HL-60 (cell line): ENCODE data around the gene DTNA.

Source experiments
- DNase-seq, 2 experiments: peaks; one replicate each; pipeline ENCODE4 v3.0.0-alpha.2; 2010 to 2020; ENCODE audit warnings: low read depth in 1 of 2, low spot score in 1 of 2
- H3K27ac ChIP-seq: fragments of 250-450 bp; sonication (Bioruptor Pico); replicated peaks from 2 replicates; pipeline ENCODE4 v1.5.1; 2020; ENCODE audit warnings: mild to moderate bottlenecking, moderate library complexity
- H3K27me3 ChIP-seq: fragments of 250-450 bp; sonication (Bioruptor Pico); 2 replicates; pipeline ENCODE4 v1.5.1; 2021; ENCODE audit warnings: mild to moderate bottlenecking, moderate library complexity; ENCODE audit not compliant: insufficient read depth, poor library complexity, severe bottlenecking
- H3K4me3 ChIP-seq: replicated peaks from 2 replicates; pipeline ENCODE4 v1.5.1; 2011; ENCODE audit warnings: mild to moderate bottlenecking, control low read depth, low read length; ENCODE audit not compliant: insufficient read depth
- GABPA ChIP-seq: IDR thresholded peaks from 2 replicates; pipeline ENCODE4 v1.6.1; 2012; ENCODE audit warnings: low read depth
- POLR2AphosphoS5 ChIP-seq: IDR thresholded peaks from 2 replicates; pipeline ENCODE4 v1.6.1; 2012; ENCODE audit warnings: low read depth
- SPI1 ChIP-seq: IDR thresholded peaks from 2 replicates; pipeline ENCODE4 v1.6.1; 2012; ENCODE audit warnings: low read depth, mild to moderate bottlenecking, borderline replicate concordance
- TF ChIP-seq, protein P1 (sequence below): IDR thresholded peaks from one replicate; pipeline ENCODE4 v1.5.1; 2011; ENCODE audit warnings: low read length, control low read depth, inconsistent platforms; ENCODE audit not compliant: insufficient read depth
- TF ChIP-seq, protein P2 (sequence below): IDR thresholded peaks from 2 replicates; pipeline ENCODE4 v1.6.1; 2012; ENCODE audit warnings: low read depth; ENCODE audit not compliant: insufficient replicate concordance

The DTNA gene

DNA sequence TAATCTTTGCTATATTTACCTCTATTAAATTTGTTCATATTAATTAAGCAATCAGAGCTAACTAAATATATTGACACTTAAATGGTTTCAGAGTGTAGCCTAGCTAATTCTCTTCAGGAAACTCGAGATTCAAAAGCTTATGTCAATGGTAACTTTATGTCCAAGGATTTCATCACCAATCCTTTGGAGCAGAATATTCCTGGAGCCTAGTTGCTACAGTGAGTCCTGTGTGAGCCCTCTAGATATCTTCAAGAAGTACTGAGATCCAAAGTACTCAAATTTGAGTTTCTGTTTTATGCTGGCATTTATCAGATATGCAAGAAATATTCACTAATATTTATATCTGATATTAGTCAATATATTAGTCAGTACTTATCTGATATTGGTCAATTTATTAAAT lies 31.3 kb downstream of the DTNA start:
- no peak overlapping the region for H3K4me3 ChIP-seq
- H3K27me3 ChIP-seq = no peaks in the 10 kb centered on the region
- no peak for DNase-seq
- no peak overlapping the region for H3K27ac ChIP-seq
- TF ChIP-seq GABPA = no peak
- TF ChIP-seq, protein P1, sequence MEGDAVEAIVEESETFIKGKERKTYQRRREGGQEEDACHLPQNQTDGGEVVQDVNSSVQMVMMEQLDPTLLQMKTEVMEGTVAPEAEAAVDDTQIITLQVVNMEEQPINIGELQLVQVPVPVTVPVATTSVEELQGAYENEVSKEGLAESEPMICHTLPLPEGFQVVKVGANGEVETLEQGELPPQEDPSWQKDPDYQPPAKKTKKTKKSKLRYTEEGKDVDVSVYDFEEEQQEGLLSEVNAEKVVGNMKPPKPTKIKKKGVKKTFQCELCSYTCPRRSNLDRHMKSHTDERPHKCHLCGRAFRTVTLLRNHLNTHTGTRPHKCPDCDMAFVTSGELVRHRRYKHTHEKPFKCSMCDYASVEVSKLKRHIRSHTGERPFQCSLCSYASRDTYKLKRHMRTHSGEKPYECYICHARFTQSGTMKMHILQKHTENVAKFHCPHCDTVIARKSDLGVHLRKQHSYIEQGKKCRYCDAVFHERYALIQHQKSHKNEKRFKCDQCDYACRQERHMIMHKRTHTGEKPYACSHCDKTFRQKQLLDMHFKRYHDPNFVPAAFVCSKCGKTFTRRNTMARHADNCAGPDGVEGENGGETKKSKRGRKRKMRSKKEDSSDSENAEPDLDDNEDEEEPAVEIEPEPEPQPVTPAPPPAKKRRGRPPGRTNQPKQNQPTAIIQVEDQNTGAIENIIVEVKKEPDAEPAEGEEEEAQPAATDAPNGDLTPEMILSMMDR = no peak
- no peak for TF ChIP-seq POLR2AphosphoS5
- TF ChIP-seq SPI1 = no peak
- TF ChIP-seq, protein P2, sequence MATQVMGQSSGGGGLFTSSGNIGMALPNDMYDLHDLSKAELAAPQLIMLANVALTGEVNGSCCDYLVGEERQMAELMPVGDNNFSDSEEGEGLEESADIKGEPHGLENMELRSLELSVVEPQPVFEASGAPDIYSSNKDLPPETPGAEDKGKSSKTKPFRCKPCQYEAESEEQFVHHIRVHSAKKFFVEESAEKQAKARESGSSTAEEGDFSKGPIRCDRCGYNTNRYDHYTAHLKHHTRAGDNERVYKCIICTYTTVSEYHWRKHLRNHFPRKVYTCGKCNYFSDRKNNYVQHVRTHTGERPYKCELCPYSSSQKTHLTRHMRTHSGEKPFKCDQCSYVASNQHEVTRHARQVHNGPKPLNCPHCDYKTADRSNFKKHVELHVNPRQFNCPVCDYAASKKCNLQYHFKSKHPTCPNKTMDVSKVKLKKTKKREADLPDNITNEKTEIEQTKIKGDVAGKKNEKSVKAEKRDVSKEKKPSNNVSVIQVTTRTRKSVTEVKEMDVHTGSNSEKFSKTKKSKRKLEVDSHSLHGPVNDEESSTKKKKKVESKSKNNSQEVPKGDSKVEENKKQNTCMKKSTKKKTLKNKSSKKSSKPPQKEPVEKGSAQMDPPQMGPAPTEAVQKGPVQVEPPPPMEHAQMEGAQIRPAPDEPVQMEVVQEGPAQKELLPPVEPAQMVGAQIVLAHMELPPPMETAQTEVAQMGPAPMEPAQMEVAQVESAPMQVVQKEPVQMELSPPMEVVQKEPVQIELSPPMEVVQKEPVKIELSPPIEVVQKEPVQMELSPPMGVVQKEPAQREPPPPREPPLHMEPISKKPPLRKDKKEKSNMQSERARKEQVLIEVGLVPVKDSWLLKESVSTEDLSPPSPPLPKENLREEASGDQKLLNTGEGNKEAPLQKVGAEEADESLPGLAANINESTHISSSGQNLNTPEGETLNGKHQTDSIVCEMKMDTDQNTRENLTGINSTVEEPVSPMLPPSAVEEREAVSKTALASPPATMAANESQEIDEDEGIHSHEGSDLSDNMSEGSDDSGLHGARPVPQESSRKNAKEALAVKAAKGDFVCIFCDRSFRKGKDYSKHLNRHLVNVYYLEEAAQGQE = no peak

DNA sequence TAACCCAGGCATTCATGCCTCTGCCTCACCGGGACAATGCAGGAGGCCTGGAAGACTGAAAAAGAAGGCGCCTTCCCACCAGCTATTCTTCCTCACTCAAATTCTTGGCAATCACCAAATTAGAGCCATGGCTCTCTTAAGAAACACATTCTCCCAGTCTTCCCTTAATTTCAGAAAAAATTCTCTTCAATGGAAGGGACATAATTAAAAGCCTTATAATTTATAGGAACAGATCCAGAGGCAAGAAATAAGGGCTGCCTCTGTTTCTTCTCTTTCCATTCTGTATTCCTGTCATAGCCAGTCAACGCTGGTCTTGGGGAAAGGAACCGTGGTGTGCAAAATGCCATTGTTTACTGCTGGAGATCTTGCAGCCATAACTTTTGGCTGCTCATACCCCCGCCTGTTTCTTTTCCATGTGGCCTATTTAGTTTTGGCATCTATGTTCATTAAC lies 32.8 kb downstream of the DTNA start:
- TF ChIP-seq POLR2AphosphoS5 = no peak
- TF ChIP-seq, protein P1 = no peak
- no peak for TF ChIP-seq GABPA
- TF ChIP-seq, protein P2 = no peak
- TF ChIP-seq SPI1 = no peak
- Histone ChIP-seq H3K4me3 (no peak overlapping the region), H3K27me3 (no peaks in the 10 kb centered on the region), H3K27ac (no peak overlapping the region)
- DNase-seq = no peak

DNA sequence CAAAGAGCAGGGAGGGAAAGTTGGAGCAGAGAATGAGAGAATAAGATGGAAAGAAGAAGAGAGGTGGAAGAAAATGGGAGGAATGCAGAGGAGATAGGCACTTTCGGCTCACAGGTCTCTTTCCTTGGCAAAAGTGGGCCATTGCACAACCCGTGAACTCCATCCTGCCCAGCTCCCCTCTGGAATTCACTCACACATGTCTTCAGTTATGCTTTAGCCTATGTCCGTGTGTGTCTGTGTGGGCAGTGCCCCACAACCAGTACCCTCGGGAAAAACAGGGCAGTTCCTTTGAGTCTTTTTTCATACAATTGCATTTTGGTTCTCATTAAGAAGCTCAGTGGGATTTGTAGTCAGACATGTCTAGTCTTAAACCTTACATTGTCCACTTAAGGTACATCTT lies 34.5 kb downstream of the DTNA start:
- H3K4me3 ChIP-seq = no peak overlapping the region
- H3K27me3 ChIP-seq = no peaks in the 10 kb centered on the region
- no peak for TF ChIP-seq GABPA
- TF ChIP-seq SPI1 = no peak
- TF ChIP-seq POLR2AphosphoS5 = no peak
- TF ChIP-seq, protein P2 = no peak
- TF ChIP-seq, protein P1 = no peak
- H3K27ac ChIP-seq = no peak overlapping the region
- no peak for DNase-seq
